HepG2 (cell line): Measurements from ENCODE around the gene ZBTB7B. TPM values are rescaled to one million over a fixed set of nuclear protein-coding genes. Genes with fewer than 3 reads are reported as not detected.

Source experiments
- JUNB ChIP-seq: sonication (generic); formaldehyde crosslinking; IDR thresholded peaks from 2 replicates; pipeline ENCODE4 v1.8.0; 2022; ENCODE audit warnings: missing genetic modification reagents, mild to moderate bottlenecking, borderline replicate concordance
- KIAA2018 ChIP-seq: sonication (generic); formaldehyde crosslinking; IDR thresholded peaks from 2 replicates; pipeline ENCODE4 v1.5.0; 2020; ENCODE audit warnings: mild to moderate bottlenecking, missing genetic modification reagents, borderline replicate concordance
- NFKB2 ChIP-seq: sonication (generic); formaldehyde crosslinking; IDR thresholded peaks from 2 replicates; pipeline ENCODE4 v1.4.0; 2020; ENCODE audit warnings: missing genetic modification reagents, borderline replicate concordance
- SP140L ChIP-seq: sonication (generic); formaldehyde crosslinking; IDR thresholded peaks from 2 replicates; pipeline ENCODE4 v1.4.0; 2020; ENCODE audit warnings: missing genetic modification reagents, borderline replicate concordance
- ZNF484 ChIP-seq: sonication (generic); formaldehyde crosslinking; IDR thresholded peaks from 2 replicates; pipeline ENCODE4 v1.5.1; 2020; ENCODE audit warnings: mild to moderate bottlenecking, low read depth, missing genetic modification reagents, borderline replicate concordance
- ZNF563 ChIP-seq: sonication (generic); formaldehyde crosslinking; IDR thresholded peaks from 2 replicates; pipeline ENCODE4 v1.8.0; 2022; ENCODE audit warnings: mild to moderate bottlenecking, moderate library complexity, missing genetic modification reagents
- ZNF607 ChIP-seq: sonication (generic); formaldehyde crosslinking; IDR thresholded peaks from 2 replicates; pipeline ENCODE4 v1.5.1; 2020; ENCODE audit warnings: missing genetic modification reagents, mild to moderate bottlenecking, borderline replicate concordance
- ZNF644 ChIP-seq: IDR thresholded peaks from 2 replicates; pipeline ENCODE4 v1.6.1; 2016; ENCODE audit warnings: low read depth
- ZNF709 ChIP-seq: sonication (generic); formaldehyde crosslinking; IDR thresholded peaks from 2 replicates; pipeline ENCODE4 v1.5.0; 2020; ENCODE audit warnings: mild to moderate bottlenecking, missing genetic modification reagents
- ZNF768 ChIP-seq: sonication (generic); formaldehyde crosslinking; IDR thresholded peaks from 2 replicates; pipeline ENCODE4 v1.4.0; 2020; ENCODE audit warnings: missing genetic modification reagents
- ZNF773 ChIP-seq: sonication (generic); formaldehyde crosslinking; IDR thresholded peaks from 2 replicates; pipeline ENCODE4 v1.4.0; 2020; ENCODE audit warnings: missing genetic modification reagents, borderline replicate concordance
- ZNF850 ChIP-seq: sonication (generic); formaldehyde crosslinking; conservative IDR thresholded peaks from 2 replicates; pipeline ENCODE4 v1.9.0; 2021; ENCODE audit warnings: mild to moderate bottlenecking, missing genetic modification reagents
- polyA plus RNA-seq, 8 experiments: library from polyadenylated mRNA; depleted of rRNA in 3 of 8; stranded (reverse) in 7 of 8; unstranded in 1 of 8; fragments of >200 nt; fragmentation: Illumina TruSeq in 4 of 8; extraction: Trizol in 4 of 8; gene quantifications; 2 replicates each; pipeline versions ENCODE4 v1.2.1 to v1.2.3, GENCODE V29; 2011 to 2016; ENCODE audit warnings: low read depth in 4 of 8, missing spikeins in 1 of 8, mixed read lengths in 1 of 8; ENCODE audit not compliant: insufficient read depth in 1 of 8
- total RNA-seq, 5 experiments: library from RNA; depleted of rRNA; stranded (reverse); fragments of >200 nt; fragmentation: Illumina TruSeq; extraction: Trizol; gene quantifications; 2 replicates each; pipeline ENCODE4 v1.2.3, GENCODE V29; 2016; ENCODE audit warnings: low read depth in 1 of 5
- TF ChIP-seq, protein P1 (sequence below): sonication (generic); formaldehyde crosslinking; conservative IDR thresholded peaks from 2 replicates; pipeline ENCODE4 v1.4.0; 2020; ENCODE audit warnings: mild to moderate bottlenecking, missing genetic modification reagents, moderate library complexity
- TF ChIP-seq, protein P2 (sequence below): sonication (generic); formaldehyde crosslinking; IDR thresholded peaks from 2 replicates; pipeline ENCODE4 v1.4.0; 2020; ENCODE audit warnings: missing genetic modification reagents
- TF ChIP-seq, protein P3 (sequence below): sonication (generic); formaldehyde crosslinking; IDR thresholded peaks from 2 replicates; pipeline ENCODE4 v1.9.0; 2021; ENCODE audit warnings: missing genetic modification reagents, borderline replicate concordance

Gene ZBTB7B
- total and polyA plus RNA-seq, 2 of the 13 experiments (the other 11 are each of a cell fraction or from before 2014, with no cell fraction given), result 15.5 to 17.5 TPM

GRCh38 chr1:154982897-154983648 lies 19.5 kb upstream of the ZBTB7B start, which contains the start of gene FLAD1 (continued):
- TF ChIP-seq, protein P1, sequence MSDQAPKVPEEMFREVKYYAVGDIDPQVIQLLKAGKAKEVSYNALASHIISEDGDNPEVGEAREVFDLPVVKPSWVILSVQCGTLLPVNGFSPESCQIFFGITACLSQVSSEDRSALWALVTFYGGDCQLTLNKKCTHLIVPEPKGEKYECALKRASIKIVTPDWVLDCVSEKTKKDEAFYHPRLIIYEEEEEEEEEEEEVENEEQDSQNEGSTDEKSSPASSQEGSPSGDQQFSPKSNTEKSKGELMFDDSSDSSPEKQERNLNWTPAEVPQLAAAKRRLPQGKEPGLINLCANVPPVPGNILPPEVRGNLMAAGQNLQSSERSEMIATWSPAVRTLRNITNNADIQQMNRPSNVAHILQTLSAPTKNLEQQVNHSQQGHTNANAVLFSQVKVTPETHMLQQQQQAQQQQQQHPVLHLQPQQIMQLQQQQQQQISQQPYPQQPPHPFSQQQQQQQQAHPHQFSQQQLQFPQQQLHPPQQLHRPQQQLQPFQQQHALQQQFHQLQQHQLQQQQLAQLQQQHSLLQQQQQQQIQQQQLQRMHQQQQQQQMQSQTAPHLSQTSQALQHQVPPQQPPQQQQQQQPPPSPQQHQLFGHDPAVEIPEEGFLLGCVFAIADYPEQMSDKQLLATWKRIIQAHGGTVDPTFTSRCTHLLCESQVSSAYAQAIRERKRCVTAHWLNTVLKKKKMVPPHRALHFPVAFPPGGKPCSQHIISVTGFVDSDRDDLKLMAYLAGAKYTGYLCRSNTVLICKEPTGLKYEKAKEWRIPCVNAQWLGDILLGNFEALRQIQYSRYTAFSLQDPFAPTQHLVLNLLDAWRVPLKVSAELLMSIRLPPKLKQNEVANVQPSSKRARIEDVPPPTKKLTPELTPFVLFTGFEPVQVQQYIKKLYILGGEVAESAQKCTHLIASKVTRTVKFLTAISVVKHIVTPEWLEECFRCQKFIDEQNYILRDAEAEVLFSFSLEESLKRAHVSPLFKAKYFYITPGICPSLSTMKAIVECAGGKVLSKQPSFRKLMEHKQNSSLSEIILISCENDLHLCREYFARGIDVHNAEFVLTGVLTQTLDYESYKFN, result no peak; the same call in 1 of the 2 replicates
- TF ChIP-seq, protein P2, sequence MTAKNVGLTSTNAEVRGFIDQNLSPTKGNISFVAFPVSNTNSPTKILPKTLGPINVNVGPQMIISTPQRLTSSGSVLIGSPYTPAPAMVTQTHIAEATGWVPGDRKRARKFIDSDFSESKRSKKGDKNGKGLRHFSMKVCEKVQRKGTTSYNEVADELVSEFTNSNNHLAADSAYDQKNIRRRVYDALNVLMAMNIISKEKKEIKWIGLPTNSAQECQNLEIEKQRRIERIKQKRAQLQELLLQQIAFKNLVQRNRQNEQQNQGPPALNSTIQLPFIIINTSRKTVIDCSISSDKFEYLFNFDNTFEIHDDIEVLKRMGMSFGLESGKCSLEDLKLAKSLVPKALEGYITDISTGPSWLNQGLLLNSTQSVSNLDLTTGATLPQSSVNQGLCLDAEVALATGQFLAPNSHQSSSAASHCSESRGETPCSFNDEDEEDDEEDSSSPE (CRISPR knock-in tag), result peak; percentile 98
- TF ChIP-seq NFKB2 (CRISPR knock-in tag) (no peak), ZNF484 (CRISPR knock-in tag) (no peak), ZNF563 (CRISPR knock-in tag) (no peak), KIAA2018 (no peak), ZNF768 (CRISPR knock-in tag) (no peak), SP140L (CRISPR knock-in tag) (no peak), ZNF644 (CRISPR knock-in tag) (no peak), ZNF607 (CRISPR knock-in tag) (no peak), ZNF773 (CRISPR knock-in tag) (no peak), ZNF709 (CRISPR knock-in tag) (no peak), ZNF850 (CRISPR knock-in tag) (no peak), JUNB (CRISPR knock-in tag) (no peak)
- TF ChIP-seq, protein P3, sequence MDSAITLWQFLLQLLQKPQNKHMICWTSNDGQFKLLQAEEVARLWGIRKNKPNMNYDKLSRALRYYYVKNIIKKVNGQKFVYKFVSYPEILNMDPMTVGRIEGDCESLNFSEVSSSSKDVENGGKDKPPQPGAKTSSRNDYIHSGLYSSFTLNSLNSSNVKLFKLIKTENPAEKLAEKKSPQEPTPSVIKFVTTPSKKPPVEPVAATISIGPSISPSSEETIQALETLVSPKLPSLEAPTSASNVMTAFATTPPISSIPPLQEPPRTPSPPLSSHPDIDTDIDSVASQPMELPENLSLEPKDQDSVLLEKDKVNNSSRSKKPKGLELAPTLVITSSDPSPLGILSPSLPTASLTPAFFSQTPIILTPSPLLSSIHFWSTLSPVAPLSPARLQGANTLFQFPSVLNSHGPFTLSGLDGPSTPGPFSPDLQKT (CRISPR knock-in tag), result no peak
